ENCODE data around the gene PRICKLE4. TPM values are rescaled to one million over a fixed set of nuclear protein-coding genes. Genes with fewer than 3 reads are reported as not detected.

Gene PRICKLE4
- total RNA-seq, 1 experiment from 2014 or later: not detected

- no peak for TF ChIP-seq EZH2 (IDR thresholded peaks at IDR 0.05; ENCODE audit: borderline replicate concordance, low read depth, low read length, poor library complexity, severe bottlenecking)
- no peak for TF ChIP-seq CTCF (conservative IDR thresholded peaks at IDR 0.05; ENCODE audit: low read depth, low read length)
- no TSS peak for BruUV-seq (replicated peaks)
- DNase-seq (ENCODE audit: low spot score): no peak
- Histone ChIP-seq H3K27ac (ENCODE audit: low read depth, low read length, poor library complexity, severe bottlenecking) (no peak overlapping the region), H3K4me3 (ENCODE audit: low read depth, low read length, poor library complexity, severe bottlenecking) (no peak overlapping the region), H3K36me3 (ENCODE audit: insufficient read depth, low read length, poor library complexity, severe bottlenecking) (peaks cover 36% of the 10 kb centered on the region), H3K27me3 (replicated peaks; ENCODE audit: insufficient read depth, low read depth, low read length, poor library complexity) (no peaks in the 10 kb centered on the region), H3K9me3 (ENCODE audit: low read depth, low read length, poor library complexity, severe bottlenecking) (no peaks in the 10 kb centered on the region), H3K4me1 (ENCODE audit: insufficient read depth, low read length, poor library complexity, severe bottlenecking) (peaks cover 5% of the 10 kb centered on the region)
- ChIA-PET POLR2A (ENCODE audit: low non-redundant PET) (no interaction called here), CTCF (no interaction called here)
- intact Hi-C loops (cut with micrococcal nuclease; ENCODE audit: unreplicated experiment): loop anchor here (5.0 kb wide), 2 partner anchors 148 to 1108 kb away; no protein-coding TSS in a partner anchor
Observed at GRCh38 chr6:41789390-41789724, 8.8 kb downstream of the PRICKLE4 start.

- Histone ChIP-seq H3K9me3 (ENCODE audit: low read depth, low read length, poor library complexity, severe bottlenecking) (no peaks in the 10 kb centered on the region), H3K27ac (ENCODE audit: low read depth, low read length, poor library complexity, severe bottlenecking) (no peak overlapping the region), H3K4me3 (ENCODE audit: low read depth, low read length, poor library complexity, severe bottlenecking) (no peak overlapping the region), H3K27me3 (replicated peaks; ENCODE audit: insufficient read depth, low read depth, low read length, poor library complexity) (no peaks in the 10 kb centered on the region), H3K36me3 (ENCODE audit: insufficient read depth, low read length, poor library complexity, severe bottlenecking) (peaks cover 36% of the 10 kb centered on the region), H3K4me1 (ENCODE audit: insufficient read depth, low read length, poor library complexity, severe bottlenecking) (peaks cover 5% of the 10 kb centered on the region)
- intact Hi-C loops (cut with micrococcal nuclease; ENCODE audit: unreplicated experiment): no loop called here
- CTCF ChIA-PET: no interaction called here
- no TSS peak for BruUV-seq (replicated peaks)
- POLR2A ChIA-PET (ENCODE audit: low non-redundant PET): no interaction called here
- DNase-seq (ENCODE audit: low spot score): no peak
- TF ChIP-seq EZH2 (IDR thresholded peaks at IDR 0.05; ENCODE audit: borderline replicate concordance, low read depth, low read length, poor library complexity, severe bottlenecking) (no peak), CTCF (conservative IDR thresholded peaks at IDR 0.05; ENCODE audit: low read depth, low read length) (no peak)
Observed at GRCh38 chr6:41790045-41790444, 9.5 kb downstream of the PRICKLE4 start.

- TF ChIP-seq CTCF (conservative IDR thresholded peaks at IDR 0.05; ENCODE audit: low read depth, low read length) (no peak), EZH2 (IDR thresholded peaks at IDR 0.05; ENCODE audit: borderline replicate concordance, low read depth, low read length, poor library complexity, severe bottlenecking) (no peak)
- peaks cover 36% of the 10 kb centered on the region for H3K36me3 ChIP-seq (ENCODE audit: insufficient read depth, low read length, poor library complexity, severe bottlenecking)
- POLR2A ChIA-PET (ENCODE audit: low non-redundant PET): no interaction called here
- no peaks in the 10 kb centered on the region for H3K9me3 ChIP-seq (ENCODE audit: low read depth, low read length, poor library complexity, severe bottlenecking)
- intact Hi-C loops (cut with micrococcal nuclease; ENCODE audit: unreplicated experiment): no loop called here
- CTCF ChIA-PET: no interaction called here
- no TSS peak for BruUV-seq (replicated peaks)
- no peaks in the 10 kb centered on the region for H3K4me1 ChIP-seq (ENCODE audit: insufficient read depth, low read length, poor library complexity, severe bottlenecking)
- H3K27ac ChIP-seq (ENCODE audit: low read depth, low read length, poor library complexity, severe bottlenecking): no peak overlapping the region
- no peak for DNase-seq (ENCODE audit: low spot score)
- no peaks in the 10 kb centered on the region for H3K27me3 ChIP-seq (replicated peaks; ENCODE audit: insufficient read depth, low read depth, low read length, poor library complexity)
- H3K4me3 ChIP-seq (ENCODE audit: low read depth, low read length, poor library complexity, severe bottlenecking): no peak overlapping the region
Observed at GRCh38 chr6:41791305-41791704, 10.7 kb downstream of the PRICKLE4 start.
